NOMO-1 (cell line): ENCODE data around the gene BNIP5.
"Not testable (repeated sequence)": the region's sequence is repeated elsewhere in the genome, so short reads cannot be mapped to it uniquely, and the experiment has no call there.

Experiments
- DNase-seq, 2 experiments: peaks; one replicate each; lab custom pipeline; 2025; ENCODE audit not compliant: unreplicated experiment in 2 of 2; lab: John Stamatoyannopoulos, UW

Gene BNIP5

DNA sequence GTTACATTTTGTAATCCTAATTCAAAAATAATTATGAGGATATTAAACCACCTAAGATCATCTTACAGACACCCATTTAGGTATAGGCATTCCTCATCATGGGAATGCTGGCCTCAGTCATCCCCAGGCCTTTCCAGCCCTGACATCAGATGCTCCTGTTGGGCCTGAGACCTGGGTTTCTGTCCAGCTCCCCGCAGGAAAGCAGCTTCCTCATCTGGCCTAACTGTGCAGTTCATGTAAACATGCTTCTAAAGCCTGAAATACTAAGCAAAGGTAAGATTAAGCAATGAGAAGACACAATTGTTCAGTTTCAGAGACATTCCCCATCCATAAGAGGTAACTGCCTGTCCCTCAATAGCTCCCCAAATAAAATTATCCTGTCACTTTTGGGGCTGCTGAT is 31.7 kb upstream of the BNIP5 start:
- DNase-seq = peak; percentile 10 to 48

DNA sequence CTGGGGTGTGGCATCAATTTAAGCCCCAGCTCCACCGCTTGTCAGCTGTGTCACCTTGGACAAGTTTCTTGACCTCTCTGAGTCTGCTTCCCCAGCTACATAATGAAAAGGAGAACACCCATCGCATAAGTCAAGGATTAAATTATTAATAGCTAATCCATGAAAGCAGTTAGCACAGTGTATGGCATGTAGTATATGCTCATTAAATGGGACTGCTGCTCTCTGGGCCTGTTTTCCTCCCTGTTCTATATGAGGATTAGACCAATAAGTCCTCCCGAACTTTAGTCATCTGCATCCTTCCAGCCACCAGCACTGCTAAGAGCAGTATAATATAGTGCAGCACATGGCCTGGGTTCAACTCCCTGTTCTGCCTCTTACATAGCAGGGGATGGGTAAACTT is 31.1 kb upstream of the BNIP5 start:
- DNase-seq = no peak

DNA sequence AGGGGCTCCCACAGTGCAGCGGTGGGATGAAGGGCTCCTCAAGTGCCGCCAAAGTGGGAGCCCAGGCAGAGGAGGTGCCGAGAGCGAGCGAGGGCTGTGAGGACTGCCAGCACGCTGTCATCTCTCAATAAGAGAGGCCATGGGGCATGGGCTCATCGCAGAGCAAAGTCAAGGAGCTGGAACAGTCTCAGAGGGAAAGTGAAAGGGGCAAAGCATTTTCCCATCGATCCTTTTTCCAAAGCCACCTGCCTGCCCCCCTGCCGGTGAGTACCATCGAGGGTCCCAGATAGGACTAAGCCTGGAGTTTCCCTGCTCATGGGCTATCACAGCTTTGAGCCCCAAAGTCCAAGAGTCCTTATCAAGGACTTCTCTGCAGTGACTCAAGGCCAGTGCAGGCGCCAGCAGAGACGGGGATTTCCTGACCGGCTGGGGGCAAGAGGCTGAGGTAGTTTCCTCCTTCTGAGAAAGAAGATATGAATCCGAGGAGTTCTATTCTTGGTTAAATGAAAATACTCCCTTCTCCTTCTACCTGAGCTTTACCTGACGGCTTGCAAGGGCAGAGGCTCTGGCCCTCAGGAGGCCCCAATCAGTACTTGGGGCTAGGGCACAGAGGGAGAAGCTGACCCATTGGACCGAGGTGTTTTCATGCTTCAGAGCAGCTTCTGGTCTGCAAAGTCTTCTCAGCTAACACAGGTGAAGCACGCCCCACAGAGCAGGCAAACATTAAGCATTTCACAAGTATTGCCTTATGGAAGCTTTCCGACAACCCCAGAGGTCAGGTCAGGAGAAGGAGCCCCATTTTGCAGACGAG is 28.2 kb upstream of the BNIP5 start:
- no peak for DNase-seq

DNA sequence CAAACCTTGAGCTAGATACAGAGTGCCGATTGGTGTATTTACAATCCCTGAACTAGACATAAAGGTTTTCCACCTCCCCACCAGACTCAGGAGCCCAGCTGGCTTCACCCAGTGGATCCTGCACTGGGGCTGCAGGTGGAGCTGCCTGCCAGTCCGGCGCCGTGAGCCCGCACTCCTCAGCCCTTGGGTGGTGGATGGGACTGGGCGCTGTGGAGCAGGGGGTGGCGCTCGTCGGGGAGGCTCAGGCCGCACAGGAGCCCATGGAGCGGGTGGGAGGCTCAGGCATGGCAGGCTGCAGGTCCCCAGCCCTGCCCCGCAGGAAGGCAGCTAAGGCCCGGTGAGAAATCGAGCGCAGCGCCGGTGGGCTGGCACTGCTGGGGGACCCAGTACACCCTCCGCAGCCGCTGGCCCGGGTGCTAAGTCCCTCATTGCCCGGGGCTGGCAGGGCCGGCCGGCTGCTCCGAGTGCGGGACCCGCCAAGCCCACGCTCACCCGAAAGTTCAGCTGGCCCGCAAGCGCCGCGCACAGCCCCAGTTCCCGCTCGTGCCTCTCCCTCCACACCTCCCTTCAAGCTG is 27.5 kb upstream of the BNIP5 start:
- not testable (repeated sequence) for DNase-seq

DNA sequence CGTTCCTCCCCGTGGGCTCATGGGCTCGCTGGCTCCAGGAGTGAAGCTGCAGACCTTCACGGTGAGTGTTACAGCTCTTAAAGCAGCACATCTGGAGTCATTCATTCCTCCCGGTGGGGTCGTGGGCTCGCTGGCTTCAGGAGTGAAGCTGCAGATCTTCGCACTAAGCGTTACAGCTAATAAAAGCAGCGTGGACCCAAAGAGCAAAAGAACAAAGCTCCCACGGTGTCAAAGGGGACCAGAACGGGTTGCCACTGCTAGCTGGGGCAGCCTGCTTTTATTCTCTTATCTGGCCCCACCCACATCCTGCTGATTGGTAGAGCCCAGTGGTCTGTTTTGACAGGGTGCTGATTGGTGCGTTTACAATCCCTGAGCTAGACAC is 26.7 kb upstream of the BNIP5 start:
- DNase-seq = not testable (repeated sequence)

DNA sequence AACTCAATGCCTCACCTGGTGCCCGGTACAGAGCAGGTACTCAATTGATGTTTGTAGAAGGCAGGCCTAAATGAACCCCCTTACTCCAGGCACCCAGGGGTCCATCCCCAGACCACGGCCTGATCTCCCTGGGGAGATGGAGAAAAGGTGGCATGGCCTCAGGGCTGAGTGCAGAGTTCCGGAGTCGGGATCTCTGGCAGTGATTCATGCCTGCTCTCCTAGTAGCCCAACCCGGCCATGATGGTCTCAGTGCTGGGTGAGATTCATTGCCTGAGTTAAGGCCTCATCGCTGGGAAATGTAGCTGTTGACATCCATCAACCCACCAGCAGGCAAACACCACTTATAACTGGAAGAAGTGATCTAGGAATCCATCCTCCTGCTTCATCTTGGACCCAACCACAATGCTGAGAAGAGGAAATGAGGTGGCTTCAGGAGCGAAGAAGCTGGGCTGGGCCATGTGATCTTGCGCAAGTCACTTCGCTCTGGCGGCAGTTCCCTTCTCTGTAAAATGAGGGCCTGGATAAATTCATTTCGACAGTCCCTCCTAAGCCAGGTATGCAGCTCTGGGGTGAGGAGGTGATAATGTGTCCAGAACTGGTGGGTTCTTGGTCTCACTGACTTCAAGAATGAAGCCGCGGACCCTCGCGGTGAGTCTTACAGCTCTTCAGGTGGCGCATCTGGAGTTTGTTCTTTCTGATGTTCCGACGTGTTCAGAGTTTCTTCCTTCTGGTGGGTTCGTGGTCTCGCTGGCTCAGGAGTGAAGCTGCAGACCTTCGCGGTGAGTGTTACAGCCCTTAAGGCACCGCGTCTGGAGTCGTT is 26.1 kb upstream of the BNIP5 start:
- DNase-seq = peak; percentile 66 to 70

DNA sequence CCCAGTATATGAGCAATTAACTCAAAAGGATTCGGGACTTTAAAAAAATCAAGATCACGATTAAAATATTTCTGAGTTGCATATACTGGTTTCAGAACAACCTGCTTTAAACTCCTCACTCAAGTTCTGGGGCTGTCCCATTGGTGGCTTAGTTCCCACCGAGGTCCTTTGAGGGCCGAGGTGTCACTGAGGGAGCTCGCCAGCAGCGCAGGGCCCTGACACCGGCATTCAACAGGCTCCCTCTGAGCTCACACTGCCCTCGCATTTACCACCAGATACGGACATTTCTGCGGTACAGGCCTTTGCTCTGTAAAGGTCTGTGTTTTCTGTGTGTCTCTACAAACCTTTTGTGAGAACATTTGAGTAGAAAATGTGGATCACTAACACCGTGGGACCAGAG is 24.4 kb upstream of the BNIP5 start:
- DNase-seq = no peak

DNA sequence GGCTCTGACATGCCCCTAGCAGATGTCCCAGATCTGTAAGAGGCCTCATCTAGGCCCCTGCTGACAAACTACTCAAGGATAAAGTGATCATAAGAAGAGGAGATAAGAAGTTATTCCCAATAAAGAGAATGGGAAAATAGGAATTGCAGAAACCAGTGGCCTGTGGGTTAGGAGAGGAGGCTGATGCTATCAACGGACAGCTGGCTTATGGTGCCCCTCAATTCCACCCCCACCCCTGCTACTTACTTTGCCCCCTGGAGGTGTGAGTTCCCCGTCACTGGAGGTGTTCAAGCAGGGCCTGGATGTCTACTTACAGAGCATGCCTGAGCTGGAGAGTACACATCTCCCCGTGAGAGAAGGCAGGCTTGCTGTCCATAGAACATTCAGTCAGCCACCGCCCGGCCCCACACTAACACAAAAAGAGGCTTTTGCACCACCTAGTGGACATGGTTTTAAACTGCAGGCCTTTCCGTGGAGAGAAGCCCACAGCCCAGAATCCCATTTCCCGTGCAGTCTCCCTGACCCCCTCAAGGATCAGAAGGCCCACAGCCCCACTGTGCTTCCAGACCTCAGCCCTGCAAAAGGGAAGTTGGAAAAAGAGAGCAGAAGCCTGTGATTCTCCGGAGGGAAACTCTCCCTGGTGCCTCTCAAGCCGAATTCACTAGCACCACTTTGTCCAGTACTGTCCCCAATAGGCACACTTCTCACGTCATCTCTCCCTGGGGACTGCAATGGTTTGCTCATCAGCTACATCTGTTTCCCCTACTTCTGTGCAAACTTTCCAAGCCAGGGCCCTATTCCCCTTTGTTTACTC is 23.8 kb upstream of the BNIP5 start:
- peak; percentile 47 to 73 for DNase-seq

DNA sequence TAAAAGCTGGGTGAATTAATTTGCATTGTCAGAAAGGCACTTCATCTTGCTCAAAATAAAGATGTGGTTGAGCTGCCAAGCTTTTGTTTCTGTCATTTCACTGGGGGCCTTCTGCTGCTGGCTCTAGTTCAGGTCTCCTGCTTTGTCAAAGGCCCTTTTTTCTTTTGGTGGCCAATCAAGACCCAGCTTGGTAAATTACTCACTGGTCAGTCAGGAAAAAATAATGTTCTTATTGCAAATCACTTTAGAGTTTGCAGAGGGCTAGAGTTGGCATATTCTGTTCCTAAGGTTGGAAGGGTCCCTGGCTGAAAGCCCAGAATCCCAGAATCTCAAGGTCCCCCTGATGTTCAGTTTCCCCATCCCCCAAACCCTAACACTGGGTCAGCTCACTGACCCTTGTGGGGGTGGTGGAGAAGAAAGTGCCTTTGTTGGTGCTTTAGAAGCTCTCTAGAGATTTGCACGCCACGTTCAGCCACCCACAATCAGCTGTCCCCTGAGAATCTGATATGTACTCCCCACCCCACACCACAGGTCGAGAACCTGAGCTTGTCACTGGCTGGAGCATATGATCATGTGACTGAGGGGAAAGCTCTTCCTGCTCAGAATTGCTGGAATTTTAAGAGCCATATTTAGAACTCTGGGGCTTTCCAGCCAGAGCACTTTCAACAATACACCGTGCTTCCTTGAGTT is 21.7 kb upstream of the BNIP5 start:
- DNase-seq = peak in 1 of 2 experiments; percentile 18

DNA sequence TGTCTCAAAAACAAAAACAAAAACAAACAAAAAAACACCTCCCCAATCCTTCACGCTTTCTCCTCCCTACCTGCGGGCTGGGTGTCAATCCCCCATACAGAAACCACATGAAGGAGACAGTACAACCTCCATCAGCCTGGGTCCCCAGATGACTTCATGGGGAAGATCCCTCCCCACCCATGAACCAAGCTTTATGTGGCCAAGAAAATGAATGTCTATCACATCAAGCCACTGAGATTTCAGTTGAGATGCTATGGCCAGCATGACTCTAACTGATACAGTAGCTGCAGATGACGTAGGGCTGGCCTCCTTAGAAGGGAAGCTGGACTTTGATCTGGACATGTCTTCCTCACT is 21.2 kb upstream of the BNIP5 start:
- DNase-seq = no peak

DNA sequence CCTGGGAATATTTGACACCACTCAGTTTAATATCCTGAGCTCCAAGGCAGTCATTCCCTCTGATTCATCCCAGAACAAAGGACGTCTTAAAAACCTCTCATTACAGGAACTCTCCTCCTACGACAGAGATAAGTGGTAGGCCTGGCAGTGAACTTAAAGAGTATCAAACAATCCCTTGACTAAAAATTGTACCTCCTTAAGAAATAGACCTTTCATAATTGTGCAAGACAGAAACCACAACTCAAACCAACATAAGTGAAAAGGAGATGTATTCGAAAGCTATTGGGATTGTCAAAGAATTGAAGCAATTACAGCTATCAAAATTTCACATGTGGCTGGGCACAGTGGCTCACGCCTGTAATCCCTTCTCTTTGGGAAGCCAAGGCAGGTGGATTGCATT is 19.1 kb upstream of the BNIP5 start:
- peak; percentile 58 to 87 for DNase-seq

DNA sequence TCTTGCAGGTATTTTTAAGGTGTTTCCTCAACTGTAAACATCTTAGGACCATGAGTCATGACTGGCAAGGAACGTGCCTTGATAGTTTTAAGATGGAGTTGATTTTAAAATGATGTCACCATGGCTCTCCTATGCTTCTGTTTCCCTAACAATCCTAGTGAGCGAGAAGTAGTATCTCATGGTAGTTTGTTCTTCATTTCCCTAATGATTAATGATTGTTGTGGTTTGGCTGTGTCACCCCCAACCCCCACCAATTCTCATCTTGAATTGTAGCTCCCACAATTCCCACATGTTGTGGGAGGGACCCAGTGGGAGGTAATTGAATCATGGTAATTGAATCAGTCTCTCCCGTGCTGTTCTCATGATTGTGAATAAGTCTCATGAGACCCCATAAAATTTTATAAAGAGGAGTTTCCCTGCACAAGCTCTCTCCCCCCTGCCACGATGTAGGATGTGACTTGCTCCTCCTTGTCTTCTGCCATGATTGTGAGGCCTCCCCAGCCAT is 16.8 kb upstream of the BNIP5 start:
- DNase-seq = no peak

DNA sequence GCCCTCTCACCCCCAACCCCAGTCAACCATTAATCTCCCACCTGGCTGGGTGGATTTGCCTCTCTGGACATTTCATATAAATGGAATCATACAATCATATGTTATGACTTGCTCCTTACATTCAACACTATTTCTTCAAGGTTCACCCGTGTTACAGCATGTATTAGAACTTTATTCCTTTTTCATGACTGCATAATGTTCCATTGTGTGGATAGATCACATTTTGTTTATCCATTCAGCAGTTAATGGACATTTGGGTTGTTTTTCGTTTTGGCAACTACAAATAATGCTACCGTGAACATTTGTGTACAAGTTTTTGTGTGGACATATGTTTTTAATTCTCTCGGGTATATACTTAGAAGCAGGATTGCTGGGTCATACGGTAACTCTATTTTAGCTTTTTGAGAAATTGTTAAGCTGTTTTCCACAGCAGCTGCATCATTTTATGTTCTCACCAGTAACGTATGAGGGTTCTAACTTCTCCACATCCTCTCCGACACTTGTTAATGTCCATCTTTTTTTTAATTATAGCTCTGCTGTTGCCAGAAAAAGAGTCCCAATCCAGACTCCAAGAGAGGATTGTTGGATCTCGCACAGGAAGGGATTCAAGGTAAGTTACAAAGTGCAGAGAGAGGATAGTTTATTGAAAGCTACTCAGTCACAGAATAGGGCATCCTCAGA is 15.9 kb upstream of the BNIP5 start:
- no peak for DNase-seq

DNA sequence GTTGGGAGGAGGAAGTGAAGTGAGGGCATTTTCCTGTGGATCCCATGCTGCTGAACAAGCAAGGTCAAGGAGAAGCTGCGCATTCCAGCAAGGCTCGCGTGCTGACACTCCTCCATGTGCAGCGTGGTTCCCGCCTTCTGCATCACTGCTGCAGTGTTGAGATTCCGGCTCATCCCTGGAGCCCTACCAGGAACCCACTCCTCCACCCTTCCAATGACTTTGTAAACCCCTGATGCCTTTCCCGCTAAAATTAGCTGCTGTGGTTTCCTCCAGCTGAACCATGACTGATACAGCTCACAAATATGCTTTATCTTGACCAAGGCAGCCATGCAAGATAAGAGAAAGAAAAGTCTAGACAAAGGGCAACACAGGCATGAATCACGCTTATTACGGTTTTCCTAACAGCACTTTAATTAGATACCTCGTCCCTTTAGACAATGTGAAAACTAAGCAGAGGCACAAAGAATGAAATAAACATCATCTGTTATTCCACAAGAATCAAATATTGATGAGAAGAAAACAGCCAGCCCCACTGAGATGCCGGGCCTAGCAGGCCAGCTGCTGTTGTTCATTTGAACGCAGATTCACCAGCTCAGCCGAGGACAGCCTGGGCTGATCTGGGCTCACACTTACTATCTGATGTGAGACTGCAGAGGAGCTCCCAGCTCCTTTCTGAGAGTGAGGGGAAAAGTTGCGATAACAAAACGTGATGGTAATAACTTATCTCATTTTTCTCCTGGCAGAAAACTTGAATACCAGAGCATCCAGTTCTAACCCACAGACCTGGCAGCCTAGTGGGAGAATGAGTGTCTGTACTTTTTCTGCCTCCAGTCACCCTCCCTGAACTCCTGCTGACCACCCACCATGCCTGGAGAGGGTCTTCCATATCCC is 14.2 kb upstream of the BNIP5 start:
- DNase-seq = no peak

DNA sequence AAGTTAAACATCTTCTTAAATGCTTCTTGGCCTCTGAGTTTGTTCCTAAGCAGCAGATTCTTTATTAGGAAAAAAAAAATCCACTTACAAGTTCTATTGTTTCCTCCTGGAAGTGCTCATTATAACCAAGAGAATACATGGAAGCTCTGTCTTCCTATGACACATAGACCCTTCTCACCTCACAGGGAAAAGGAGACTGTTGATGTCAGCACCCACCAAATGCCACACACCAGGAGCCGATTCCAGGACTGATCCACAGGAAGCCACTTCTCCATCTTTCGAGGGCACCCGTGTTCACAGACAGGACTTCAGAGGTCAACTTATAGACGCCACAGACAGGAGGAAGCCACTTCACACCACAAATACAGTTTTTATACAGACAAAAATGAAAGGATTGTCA is 13.4 kb upstream of the BNIP5 start:
- DNase-seq = no peak

DNA sequence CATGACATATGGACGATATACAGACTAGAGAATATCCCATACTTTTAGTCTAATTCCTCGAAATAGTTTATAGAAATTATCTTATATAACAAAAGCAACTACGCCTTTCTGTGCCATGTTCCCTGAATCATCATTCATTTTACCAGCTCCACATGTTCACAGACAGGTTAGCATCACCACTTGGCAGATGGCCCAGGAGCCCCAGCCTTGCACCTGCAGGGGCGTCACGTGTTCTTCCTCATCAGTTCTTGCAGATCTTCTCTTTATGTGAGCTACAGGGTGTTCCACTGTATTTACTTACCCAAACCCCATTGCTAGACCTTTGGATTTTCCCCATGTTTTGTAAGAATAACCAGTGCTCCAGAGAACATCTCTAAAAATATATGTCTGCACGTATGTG is 12.6 kb upstream of the BNIP5 start:
- no peak for DNase-seq

DNA sequence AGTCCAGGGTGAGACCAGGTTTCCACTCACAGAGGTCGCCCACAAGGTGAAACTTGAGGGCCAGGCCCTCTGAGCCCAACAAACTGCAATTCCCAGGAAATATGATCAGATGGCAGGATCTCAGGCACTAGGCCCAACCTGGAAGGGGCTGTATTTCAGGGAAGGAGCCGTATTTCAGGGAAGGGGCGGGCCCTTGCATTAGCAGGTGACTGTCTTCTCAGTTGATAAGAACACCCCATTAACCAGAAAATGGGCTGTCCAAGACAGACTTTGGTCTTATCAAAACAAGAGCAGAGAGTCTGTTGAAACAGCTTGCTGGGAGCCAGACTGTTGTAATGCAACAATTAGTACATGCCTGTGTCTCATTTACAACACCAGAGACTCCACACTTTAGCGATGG is 10.9 kb upstream of the BNIP5 start:
- DNase-seq = no peak

DNA sequence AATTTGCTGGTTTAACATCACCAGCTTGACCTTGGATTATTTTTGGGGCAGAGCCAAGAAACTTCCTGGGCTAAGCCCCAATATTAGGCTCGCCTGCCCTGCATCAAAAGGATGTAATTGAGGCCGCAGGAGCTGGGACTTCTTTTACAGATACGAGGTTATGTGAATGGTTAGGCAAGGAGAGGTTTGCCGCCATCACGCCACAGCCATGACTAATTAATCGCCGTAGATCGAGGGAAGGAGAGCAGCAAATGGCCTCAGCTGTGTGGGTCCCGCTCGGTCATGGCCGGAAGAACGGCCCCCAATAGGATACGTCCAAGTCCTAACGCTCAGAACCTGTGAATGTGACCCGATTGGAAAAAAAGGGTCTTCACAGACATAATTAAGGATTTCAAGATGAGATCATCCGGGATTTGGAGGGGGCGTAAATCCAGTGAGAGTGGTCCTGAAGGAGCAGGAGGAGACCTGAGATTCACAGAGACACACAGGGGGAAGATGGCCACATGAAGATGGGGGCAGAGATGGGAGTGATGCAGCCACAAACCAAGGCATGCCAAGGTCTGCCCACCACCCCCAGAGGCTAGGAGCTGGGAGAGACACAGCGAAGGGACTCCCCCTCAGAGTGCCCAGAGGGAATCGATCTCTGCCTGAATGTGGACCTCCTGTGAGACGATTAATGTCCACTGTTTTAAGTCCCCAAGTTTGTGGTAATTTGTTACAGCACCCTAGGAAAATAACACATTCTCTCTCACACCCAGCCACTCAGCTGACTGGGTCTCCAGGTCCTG is 10.0 kb upstream of the BNIP5 start:
- DNase-seq = no peak
